Cardiac fibroblast (primary cell): Measurements from ENCODE around the gene KRTAP5-4.
A peak's percentile ranks its signal among the peaks of the same experiment; 100 is the strongest.

Experiments used
- DNase-seq, 2 donors: peaks; one replicate each; pipeline versions ENCODE4 v3.0.0 to v3.0.0-alpha.2; 2010; ENCODE audit warnings: low read depth in 2 of 2
- H3K4me3 ChIP-seq, 2 donors: replicated peaks in 1 of 2; 1 replicate in 1 of 2; 2 replicates in 1 of 2; pipeline ENCODE4 v1.5.1; 2011; ENCODE audit warnings: low read depth in 2 of 2, low read length in 2 of 2, mild to moderate bottlenecking in 2 of 2, moderate library complexity in 1 of 2
- CTCF ChIP-seq: IDR thresholded peaks from one replicate; pipeline ENCODE4 v1.5.1; 2011; ENCODE audit warnings: low read depth, mild to moderate bottlenecking, low read length, inconsistent platforms

Gene KRTAP5-4

GRCh38 chr11:1645357-1645821, 23.5 kb upstream of the KRTAP5-4 start:
- DNase-seq, result no peak
- no peak for TF ChIP-seq CTCF
- H3K4me3 ChIP-seq, result no peak overlapping the region

- TF ChIP-seq CTCF, result no peak
- DNase-seq, result no peak
- no peak overlapping the region for H3K4me3 ChIP-seq
These were observed 22.8 kb upstream of the KRTAP5-4 start for GRCh38 chr11:1644601-1645356.

GRCh38 chr11:1643146-1643690, 21.3 kb upstream of the KRTAP5-4 start:
- H3K4me3 ChIP-seq, result no peak overlapping the region
- TF ChIP-seq CTCF, result no peak
- no peak for DNase-seq

- no peak for DNase-seq
- no peak overlapping the region for H3K4me3 ChIP-seq
- TF ChIP-seq CTCF, result no peak
These were observed 20.6 kb upstream of the KRTAP5-4 start for GRCh38 chr11:1642288-1643145.

GRCh38 chr11:1641096-1641495, 19.2 kb upstream of the KRTAP5-4 start:
- DNase-seq, result no peak
- no peak for TF ChIP-seq CTCF
- no peak overlapping the region for H3K4me3 ChIP-seq

GRCh38 chr11:1640076-1640946, 18.4 kb upstream of the KRTAP5-4 start:
- no peak overlapping the region for H3K4me3 ChIP-seq
- DNase-seq, result peak; percentile 30 to 36
- peak; percentile 89 for TF ChIP-seq CTCF
